ENCODE measurements around the gene CPED1.

DNA sequence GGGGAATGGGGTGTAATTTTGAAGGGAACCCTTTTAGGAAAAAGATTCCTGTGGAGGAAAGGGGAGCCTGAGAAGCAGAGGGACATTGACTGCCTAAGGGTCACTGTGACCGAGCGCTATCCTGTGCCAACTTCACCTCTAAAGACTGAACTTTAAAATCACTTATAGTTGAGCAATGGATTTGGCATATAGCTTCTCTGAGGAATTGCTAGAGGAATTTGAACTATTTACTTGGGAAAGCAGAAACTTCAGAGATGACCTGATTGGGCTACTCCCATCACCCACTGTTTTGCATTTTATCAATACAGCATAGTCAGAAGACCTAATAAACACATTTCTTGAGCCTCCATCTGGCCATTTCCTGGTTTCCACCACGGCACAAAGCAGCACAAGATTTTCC, 316.6 kb downstream of the CPED1 start:
- TF ChIP-seq, protein P1, sequence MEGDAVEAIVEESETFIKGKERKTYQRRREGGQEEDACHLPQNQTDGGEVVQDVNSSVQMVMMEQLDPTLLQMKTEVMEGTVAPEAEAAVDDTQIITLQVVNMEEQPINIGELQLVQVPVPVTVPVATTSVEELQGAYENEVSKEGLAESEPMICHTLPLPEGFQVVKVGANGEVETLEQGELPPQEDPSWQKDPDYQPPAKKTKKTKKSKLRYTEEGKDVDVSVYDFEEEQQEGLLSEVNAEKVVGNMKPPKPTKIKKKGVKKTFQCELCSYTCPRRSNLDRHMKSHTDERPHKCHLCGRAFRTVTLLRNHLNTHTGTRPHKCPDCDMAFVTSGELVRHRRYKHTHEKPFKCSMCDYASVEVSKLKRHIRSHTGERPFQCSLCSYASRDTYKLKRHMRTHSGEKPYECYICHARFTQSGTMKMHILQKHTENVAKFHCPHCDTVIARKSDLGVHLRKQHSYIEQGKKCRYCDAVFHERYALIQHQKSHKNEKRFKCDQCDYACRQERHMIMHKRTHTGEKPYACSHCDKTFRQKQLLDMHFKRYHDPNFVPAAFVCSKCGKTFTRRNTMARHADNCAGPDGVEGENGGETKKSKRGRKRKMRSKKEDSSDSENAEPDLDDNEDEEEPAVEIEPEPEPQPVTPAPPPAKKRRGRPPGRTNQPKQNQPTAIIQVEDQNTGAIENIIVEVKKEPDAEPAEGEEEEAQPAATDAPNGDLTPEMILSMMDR (IDR thresholded peaks at IDR 0.05) = no peak
- no peak for TF ChIP-seq EP300 (IDR thresholded peaks at IDR 0.05)
